ENCODE results near the gene C13orf46. TPM values are rescaled to one million over a fixed set of nuclear protein-coding genes. Genes with fewer than 3 reads are reported as not detected.

C13orf46 gene
- polyA plus RNA-seq, 2 donors = 0.04 to 0.26 TPM

- Histone ChIP-seq H3K27me3 (ENCODE audit: control insufficient read depth in 1 of 2, insufficient read depth in 2 of 2, low read length in 2 of 2) (no peaks in the 10 kb centered on the region), H3K36me3 (ENCODE audit: control insufficient read depth in 2 of 2, insufficient read depth in 2 of 2, low read length in 1 of 2) (no peaks in the 10 kb centered on the region), H3K4me1 (ENCODE audit: control insufficient read depth in 2 of 2, insufficient read depth in 2 of 2, low read length in 1 of 2) (peaks cover 0 to 10% of the 10 kb centered on the region in 2 donors), H3K4me3 (ENCODE audit: low read depth in 1 of 2, low read length in 2 of 2) (no peak overlapping the region), H3K9me3 (ENCODE audit: control insufficient read depth in 2 of 2, insufficient read depth in 1 of 2, low read depth in 1 of 2, low read length in 1 of 2) (no peaks in the 10 kb centered on the region), H3K27ac (ENCODE audit: low read depth in 2 of 2, low read length in 1 of 2) (peak overlapping the region; percentile 32 to 39)
- WGBS, 2 donors = 57 to 66% methylated on average over 36 of the region's 36 CpGs
Measured at GRCh38 chr13:113927661-113928581, 46.0 kb downstream of the C13orf46 start.

GRCh38 chr13:113926951-113927660 lies 46.8 kb downstream of the C13orf46 start:
- Histone ChIP-seq H3K27me3 (ENCODE audit: control insufficient read depth in 1 of 2, insufficient read depth in 2 of 2, low read length in 2 of 2) (no peaks in the 10 kb centered on the region), H3K27ac (ENCODE audit: low read depth in 2 of 2, low read length in 1 of 2) (peak overlapping the region; percentile 32 to 61), H3K9me3 (ENCODE audit: control insufficient read depth in 2 of 2, insufficient read depth in 1 of 2, low read depth in 1 of 2, low read length in 1 of 2) (no peaks in the 10 kb centered on the region), H3K4me1 (ENCODE audit: control insufficient read depth in 2 of 2, insufficient read depth in 2 of 2, low read length in 1 of 2) (peaks cover 0 to 10% of the 10 kb centered on the region in 2 donors), H3K36me3 (ENCODE audit: control insufficient read depth in 2 of 2, insufficient read depth in 2 of 2, low read length in 1 of 2) (no peaks in the 10 kb centered on the region), H3K4me3 (ENCODE audit: low read depth in 1 of 2, low read length in 2 of 2) (no peak overlapping the region)
- 77 to 81% methylated on average over 12 of the region's 12 CpGs for WGBS, 2 donors

- H3K36me3 ChIP-seq (ENCODE audit: control insufficient read depth in 2 of 2, insufficient read depth in 2 of 2, low read length in 1 of 2) = no peaks in the 10 kb centered on the region
- peaks cover 0 to 3% of the 10 kb centered on the region in 2 donors for H3K9me3 ChIP-seq (ENCODE audit: control insufficient read depth in 2 of 2, insufficient read depth in 1 of 2, low read depth in 1 of 2, low read length in 1 of 2)
- H3K4me1 ChIP-seq (ENCODE audit: control insufficient read depth in 2 of 2, insufficient read depth in 2 of 2, low read length in 1 of 2) = peaks cover 0 to 10% of the 10 kb centered on the region in 2 donors
- 83 to 86% methylated on average over 16 of the region's 16 CpGs for WGBS, 2 donors
- no peak overlapping the region for H3K4me3 ChIP-seq (ENCODE audit: low read depth in 1 of 2, low read length in 2 of 2)
- no peaks in the 10 kb centered on the region for H3K27me3 ChIP-seq (ENCODE audit: control insufficient read depth in 1 of 2, insufficient read depth in 2 of 2, low read length in 2 of 2)
- no peak overlapping the region for H3K27ac ChIP-seq (ENCODE audit: low read depth in 2 of 2, low read length in 1 of 2)
Measured at GRCh38 chr13:113926301-113926761, 47.5 kb downstream of the C13orf46 start.

- Histone ChIP-seq H3K4me1 (ENCODE audit: control insufficient read depth in 2 of 2, insufficient read depth in 2 of 2, low read length in 1 of 2) (peaks cover 0 to 9% of the 10 kb centered on the region in 2 donors), H3K36me3 (ENCODE audit: control insufficient read depth in 2 of 2, insufficient read depth in 2 of 2, low read length in 1 of 2) (no peaks in the 10 kb centered on the region), H3K4me3 (ENCODE audit: low read depth in 1 of 2, low read length in 2 of 2) (no peak overlapping the region), H3K9me3 (ENCODE audit: control insufficient read depth in 2 of 2, insufficient read depth in 1 of 2, low read depth in 1 of 2, low read length in 1 of 2) (peaks cover 0 to 3% of the 10 kb centered on the region in 2 donors), H3K27ac (ENCODE audit: low read depth in 2 of 2, low read length in 1 of 2) (no peak overlapping the region), H3K27me3 (ENCODE audit: control insufficient read depth in 1 of 2, insufficient read depth in 2 of 2, low read length in 2 of 2) (no peaks in the 10 kb centered on the region)
- 89 to 93% methylated on average over 7 of the region's 7 CpGs for WGBS, 2 donors
Measured at GRCh38 chr13:113924184-113924901, 49.5 kb downstream of the C13orf46 start.

GRCh38 chr13:113923376-113924063 lies 50.4 kb downstream of the C13orf46 start:
- WGBS, 2 donors = 72 to 75% methylated on average over 8 of the region's 8 CpGs
- Histone ChIP-seq H3K4me3 (ENCODE audit: low read depth in 1 of 2, low read length in 2 of 2) (no peak overlapping the region), H3K9me3 (ENCODE audit: control insufficient read depth in 2 of 2, insufficient read depth in 1 of 2, low read depth in 1 of 2, low read length in 1 of 2) (peaks cover 0 to 3% of the 10 kb centered on the region in 2 donors), H3K36me3 (ENCODE audit: control insufficient read depth in 2 of 2, insufficient read depth in 2 of 2, low read length in 1 of 2) (no peaks in the 10 kb centered on the region), H3K4me1 (ENCODE audit: control insufficient read depth in 2 of 2, insufficient read depth in 2 of 2, low read length in 1 of 2) (peaks cover 0 to 2% of the 10 kb centered on the region in 2 donors), H3K27ac (ENCODE audit: low read depth in 2 of 2, low read length in 1 of 2) (no peak overlapping the region), H3K27me3 (ENCODE audit: control insufficient read depth in 1 of 2, insufficient read depth in 2 of 2, low read length in 2 of 2) (no peaks in the 10 kb centered on the region)

GRCh38 chr13:113922412-113923118 lies 51.3 kb downstream of the C13orf46 start:
- peaks cover 0 to 3% of the 10 kb centered on the region in 2 donors for H3K9me3 ChIP-seq (ENCODE audit: control insufficient read depth in 2 of 2, insufficient read depth in 1 of 2, low read depth in 1 of 2, low read length in 1 of 2)
- no peak overlapping the region for H3K27ac ChIP-seq (ENCODE audit: low read depth in 2 of 2, low read length in 1 of 2)
- 72 to 73% methylated on average over 15 of the region's 15 CpGs for WGBS, 2 donors
- H3K36me3 ChIP-seq (ENCODE audit: control insufficient read depth in 2 of 2, insufficient read depth in 2 of 2, low read length in 1 of 2) = no peaks in the 10 kb centered on the region
- H3K27me3 ChIP-seq (ENCODE audit: control insufficient read depth in 1 of 2, insufficient read depth in 2 of 2, low read length in 2 of 2) = no peaks in the 10 kb centered on the region
- no peaks in the 10 kb centered on the region for H3K4me1 ChIP-seq (ENCODE audit: control insufficient read depth in 2 of 2, insufficient read depth in 2 of 2, low read length in 1 of 2)
- no peak overlapping the region for H3K4me3 ChIP-seq (ENCODE audit: low read depth in 1 of 2, low read length in 2 of 2)

- H3K36me3 ChIP-seq (ENCODE audit: control insufficient read depth in 2 of 2, insufficient read depth in 2 of 2, low read length in 1 of 2) = no peaks in the 10 kb centered on the region
- no peaks in the 10 kb centered on the region for H3K27me3 ChIP-seq (ENCODE audit: control insufficient read depth in 1 of 2, insufficient read depth in 2 of 2, low read length in 2 of 2)
- peaks cover 0 to 3% of the 10 kb centered on the region in 2 donors for H3K9me3 ChIP-seq (ENCODE audit: control insufficient read depth in 2 of 2, insufficient read depth in 1 of 2, low read depth in 1 of 2, low read length in 1 of 2)
- H3K27ac ChIP-seq (ENCODE audit: low read depth in 2 of 2, low read length in 1 of 2) = no peak overlapping the region
- no peaks in the 10 kb centered on the region for H3K4me1 ChIP-seq (ENCODE audit: control insufficient read depth in 2 of 2, insufficient read depth in 2 of 2, low read length in 1 of 2)
- WGBS, 2 donors = 87 to 89% methylated on average over 1 of the region's 1 CpG
- H3K4me3 ChIP-seq (ENCODE audit: low read depth in 1 of 2, low read length in 2 of 2) = no peak overlapping the region
Measured at GRCh38 chr13:113921763-113922162, 52.1 kb downstream of the C13orf46 start.

GRCh38 chr13:113920606-113921286 lies 53.1 kb downstream of the C13orf46 start:
- Histone ChIP-seq H3K27me3 (ENCODE audit: control insufficient read depth in 1 of 2, insufficient read depth in 2 of 2, low read length in 2 of 2) (no peaks in the 10 kb centered on the region), H3K36me3 (ENCODE audit: control insufficient read depth in 2 of 2, insufficient read depth in 2 of 2, low read length in 1 of 2) (no peaks in the 10 kb centered on the region), H3K4me3 (ENCODE audit: low read depth in 1 of 2, low read length in 2 of 2) (no peak overlapping the region), H3K9me3 (ENCODE audit: control insufficient read depth in 2 of 2, insufficient read depth in 1 of 2, low read depth in 1 of 2, low read length in 1 of 2) (peaks cover 0 to 6% of the 10 kb centered on the region in 2 donors), H3K27ac (ENCODE audit: low read depth in 2 of 2, low read length in 1 of 2) (no peak overlapping the region), H3K4me1 (ENCODE audit: control insufficient read depth in 2 of 2, insufficient read depth in 2 of 2, low read length in 1 of 2) (no peaks in the 10 kb centered on the region)
- WGBS, 2 donors = 91% methylated on average over 13 of the region's 13 CpGs

Data from esophagus (tissue), 2 donors.